Measurements from ENCODE around the gene KNDC1.

KNDC1 gene

GRCh38 chr10:133166504-133166827, 6.4 kb downstream of the KNDC1 start:
- Histone ChIP-seq H3K4me3 (no peak overlapping the region), H3K9ac (ENCODE audit: insufficient read length) (no peak overlapping the region), H3K9me3 (ENCODE audit: low read depth, low read length) (no peaks in the 10 kb centered on the region), H3K27ac (no peak overlapping the region), H3K36me3 (ENCODE audit: insufficient read depth, low read length) (no peaks in the 10 kb centered on the region)
- no peak for TF ChIP-seq EZH2 (IDR thresholded peaks at IDR 0.05)
- TF ChIP-seq POLR2AphosphoS5 (IDR thresholded peaks at IDR 0.05; ENCODE audit: borderline replicate concordance, low read depth, low read length) = no peak
- no peak for TF ChIP-seq FOXP2 (optimal IDR thresholded peaks at IDR 0.05; ENCODE audit: control extremely low read depth, extremely low read length, insufficient read depth)
- no peak for DNase-seq (ENCODE audit: low read depth, low spot score)

- no peak for DNase-seq (ENCODE audit: low read depth, low spot score)
- Histone ChIP-seq H3K4me3 (no peak overlapping the region), H3K9me3 (ENCODE audit: low read depth, low read length) (no peaks in the 10 kb centered on the region), H3K27ac (no peak overlapping the region), H3K9ac (ENCODE audit: insufficient read length) (no peak overlapping the region), H3K36me3 (ENCODE audit: insufficient read depth, low read length) (no peaks in the 10 kb centered on the region)
- TF ChIP-seq POLR2AphosphoS5 (IDR thresholded peaks at IDR 0.05; ENCODE audit: borderline replicate concordance, low read depth, low read length) (no peak), EZH2 (IDR thresholded peaks at IDR 0.05) (no peak), FOXP2 (optimal IDR thresholded peaks at IDR 0.05; ENCODE audit: control extremely low read depth, extremely low read length, insufficient read depth) (no peak)
Measured at GRCh38 chr10:133166828-133167692, 7.0 kb downstream of the KNDC1 start.

GRCh38 chr10:133167693-133168616, 7.9 kb downstream of the KNDC1 start:
- Histone ChIP-seq H3K27ac (no peak overlapping the region), H3K4me3 (no peak overlapping the region)

GRCh38 chr10:133168617-133169031, 8.6 kb downstream of the KNDC1 start:
- Histone ChIP-seq H3K9ac (ENCODE audit: insufficient read length) (no peak overlapping the region), H3K4me3 (no peak overlapping the region), H3K27ac (no peak overlapping the region), H3K9me3 (ENCODE audit: low read depth, low read length) (no peaks in the 10 kb centered on the region), H3K36me3 (ENCODE audit: insufficient read depth, low read length) (no peaks in the 10 kb centered on the region)
- TF ChIP-seq POLR2AphosphoS5 (IDR thresholded peaks at IDR 0.05; ENCODE audit: borderline replicate concordance, low read depth, low read length) (no peak), EZH2 (IDR thresholded peaks at IDR 0.05) (no peak), FOXP2 (optimal IDR thresholded peaks at IDR 0.05; ENCODE audit: control extremely low read depth, extremely low read length, insufficient read depth) (no peak)
- no peak for DNase-seq (ENCODE audit: low read depth, low spot score)

More at GRCh38 chr10:133167693-133168616, 7.9 kb downstream of the KNDC1 start:
- DNase-seq (ENCODE audit: low read depth, low spot score) = no peak
- Histone ChIP-seq H3K9me3 (ENCODE audit: low read depth, low read length) (no peaks in the 10 kb centered on the region), H3K9ac (ENCODE audit: insufficient read length) (no peak overlapping the region), H3K36me3 (ENCODE audit: insufficient read depth, low read length) (no peaks in the 10 kb centered on the region)
- TF ChIP-seq POLR2AphosphoS5 (IDR thresholded peaks at IDR 0.05; ENCODE audit: borderline replicate concordance, low read depth, low read length) (no peak), EZH2 (IDR thresholded peaks at IDR 0.05) (no peak), FOXP2 (optimal IDR thresholded peaks at IDR 0.05; ENCODE audit: control extremely low read depth, extremely low read length, insufficient read depth) (no peak)

DNA sequence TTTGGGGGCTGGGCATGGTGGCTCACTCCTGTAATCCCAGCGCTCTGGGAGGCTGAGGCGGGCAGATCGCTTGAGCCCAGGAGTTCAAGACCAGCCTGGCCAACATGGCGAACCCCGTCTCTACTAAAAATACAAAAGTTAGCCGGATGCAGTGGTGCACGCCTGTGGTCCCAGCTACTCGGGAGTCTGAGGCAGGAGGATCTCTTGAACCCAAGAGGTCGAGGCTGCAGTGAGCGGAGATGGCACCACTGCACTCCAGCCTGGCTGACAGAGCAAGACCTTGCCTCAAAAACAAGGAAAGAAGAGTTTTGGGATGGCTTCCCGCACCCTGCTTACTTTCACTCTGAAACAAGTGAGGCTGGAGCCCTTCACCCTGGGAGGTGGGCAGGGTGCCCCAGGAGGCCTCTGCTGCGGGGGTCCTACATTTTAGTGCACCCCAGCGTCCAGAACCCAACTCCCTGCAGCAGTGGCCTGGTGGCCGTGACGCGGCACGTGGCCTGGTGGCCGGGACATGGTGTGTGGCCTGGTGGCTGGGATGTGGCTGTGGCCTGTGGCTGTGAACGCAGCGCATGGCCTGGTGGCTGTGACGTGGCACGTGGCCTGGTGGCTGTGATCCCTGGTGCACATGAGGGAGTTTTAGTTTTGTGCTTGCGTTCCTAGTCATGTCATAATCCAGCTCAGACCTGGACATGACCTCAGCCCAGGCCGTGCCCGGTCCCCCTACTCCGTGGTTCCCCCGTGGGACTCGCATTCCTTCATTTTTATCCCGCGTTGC, 9.3 kb downstream of the KNDC1 start:
- DNase-seq (ENCODE audit: low read depth, low spot score) = no peak
- TF ChIP-seq EZH2 (IDR thresholded peaks at IDR 0.05) = no peak
- TF ChIP-seq POLR2AphosphoS5 (IDR thresholded peaks at IDR 0.05; ENCODE audit: borderline replicate concordance, low read depth, low read length) = no peak
- no peak for TF ChIP-seq FOXP2 (optimal IDR thresholded peaks at IDR 0.05; ENCODE audit: control extremely low read depth, extremely low read length, insufficient read depth)

GRCh38 chr10:133170092-133170491, 10.1 kb downstream of the KNDC1 start:
- DNase-seq (ENCODE audit: low read depth, low spot score) = no peak
- Histone ChIP-seq H3K9me3 (ENCODE audit: low read depth, low read length) (no peaks in the 10 kb centered on the region), H3K4me3 (no peak overlapping the region), H3K27ac (no peak overlapping the region), H3K9ac (ENCODE audit: insufficient read length) (no peak overlapping the region), H3K36me3 (ENCODE audit: insufficient read depth, low read length) (no peaks in the 10 kb centered on the region)
- TF ChIP-seq POLR2AphosphoS5 (IDR thresholded peaks at IDR 0.05; ENCODE audit: borderline replicate concordance, low read depth, low read length) = no peak
- TF ChIP-seq EZH2 (IDR thresholded peaks at IDR 0.05) = no peak
- no peak for TF ChIP-seq FOXP2 (optimal IDR thresholded peaks at IDR 0.05; ENCODE audit: control extremely low read depth, extremely low read length, insufficient read depth)

More for the DNA sequence above, 9.3 kb downstream of the KNDC1 start:
- no peak overlapping the region for H3K9ac ChIP-seq (ENCODE audit: insufficient read length)
- no peaks in the 10 kb centered on the region for H3K9me3 ChIP-seq (ENCODE audit: low read depth, low read length)
- H3K4me3 ChIP-seq = no peak overlapping the region
- no peak overlapping the region for H3K27ac ChIP-seq
- H3K36me3 ChIP-seq (ENCODE audit: insufficient read depth, low read length) = no peaks in the 10 kb centered on the region

DNA sequence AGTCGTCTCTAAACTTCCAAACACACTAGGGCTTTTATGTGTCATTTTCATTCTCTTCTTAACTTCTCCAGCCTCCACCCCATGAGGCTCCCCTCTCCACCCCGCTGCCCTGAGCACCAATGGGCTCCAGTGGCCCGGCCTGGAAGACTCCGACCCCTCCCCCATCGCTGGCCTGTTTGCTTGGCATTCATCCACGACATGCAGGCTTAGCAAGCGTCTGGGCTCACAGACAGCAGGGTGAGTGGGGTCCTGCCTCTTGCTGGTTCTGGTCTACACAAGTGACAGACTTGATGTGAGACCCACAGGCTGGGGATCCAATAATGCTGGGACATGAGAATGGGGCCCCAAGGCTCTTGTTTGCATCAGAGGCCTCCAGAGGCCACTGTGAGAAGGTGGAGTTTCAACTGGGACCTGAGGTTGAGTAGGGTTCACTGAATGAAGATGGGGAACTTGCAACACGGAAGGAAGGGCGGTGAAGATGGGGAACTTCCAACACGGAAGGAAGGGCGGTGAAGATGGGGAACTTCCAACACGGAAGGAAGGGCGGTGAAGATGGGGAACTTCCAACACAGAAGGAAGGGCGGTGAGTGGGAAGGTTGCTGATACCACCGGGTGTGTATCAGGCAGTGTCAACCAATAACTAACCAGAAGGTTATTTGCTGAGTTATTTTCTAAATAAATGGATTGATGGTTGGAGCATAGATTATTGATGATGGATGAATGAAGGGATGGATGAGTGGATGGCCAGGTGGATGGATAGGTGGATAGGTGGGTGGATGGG, 14.0 kb downstream of the KNDC1 start:
- Histone ChIP-seq H3K36me3 (ENCODE audit: insufficient read depth, low read length) (no peaks in the 10 kb centered on the region), H3K9me3 (ENCODE audit: low read depth, low read length) (no peaks in the 10 kb centered on the region), H3K27ac (no peak overlapping the region), H3K4me3 (no peak overlapping the region), H3K9ac (ENCODE audit: insufficient read length) (no peak overlapping the region)
- DNase-seq (ENCODE audit: low read depth, low spot score) = no peak
- TF ChIP-seq FOXP2 (optimal IDR thresholded peaks at IDR 0.05; ENCODE audit: control extremely low read depth, extremely low read length, insufficient read depth) = no peak

Data from SK-N-MC (cell line).